HG03064 (cell line): Measurements from ENCODE around the gene SNX11.

Source experiments
- ATAC-seq: cut with Tn5 transposase; IDR thresholded peaks from one replicate; pipeline ENCODE4 v1.9.1; 2021; ENCODE audit warnings: low read depth; ENCODE audit not compliant: unreplicated experiment

SNX11 gene

GRCh38 chr17:48128400-48128799, 20.8 kb downstream of the SNX11 start:
- no peak for ATAC-seq

DNA sequence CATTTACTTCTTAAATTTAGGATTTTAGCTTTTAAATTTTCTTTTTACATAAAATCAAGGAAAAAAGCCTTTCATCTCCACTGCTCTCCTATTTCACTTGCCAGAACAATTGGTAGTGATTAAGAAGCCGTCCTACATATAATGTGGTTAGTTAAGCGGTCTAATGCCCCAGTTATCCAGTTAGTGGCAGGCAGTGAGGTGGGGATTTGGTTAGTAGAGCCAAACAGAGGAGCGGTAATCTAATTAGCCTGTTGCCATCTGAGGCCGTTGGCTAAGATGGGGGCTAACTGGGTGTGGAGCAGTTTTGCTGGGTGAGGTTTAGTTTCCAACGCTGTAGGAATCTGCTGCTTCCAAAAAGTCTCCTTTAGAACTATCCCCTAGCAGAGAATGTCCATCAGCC, 22.4 kb downstream of the SNX11 start:
- ATAC-seq = no peak

DNA sequence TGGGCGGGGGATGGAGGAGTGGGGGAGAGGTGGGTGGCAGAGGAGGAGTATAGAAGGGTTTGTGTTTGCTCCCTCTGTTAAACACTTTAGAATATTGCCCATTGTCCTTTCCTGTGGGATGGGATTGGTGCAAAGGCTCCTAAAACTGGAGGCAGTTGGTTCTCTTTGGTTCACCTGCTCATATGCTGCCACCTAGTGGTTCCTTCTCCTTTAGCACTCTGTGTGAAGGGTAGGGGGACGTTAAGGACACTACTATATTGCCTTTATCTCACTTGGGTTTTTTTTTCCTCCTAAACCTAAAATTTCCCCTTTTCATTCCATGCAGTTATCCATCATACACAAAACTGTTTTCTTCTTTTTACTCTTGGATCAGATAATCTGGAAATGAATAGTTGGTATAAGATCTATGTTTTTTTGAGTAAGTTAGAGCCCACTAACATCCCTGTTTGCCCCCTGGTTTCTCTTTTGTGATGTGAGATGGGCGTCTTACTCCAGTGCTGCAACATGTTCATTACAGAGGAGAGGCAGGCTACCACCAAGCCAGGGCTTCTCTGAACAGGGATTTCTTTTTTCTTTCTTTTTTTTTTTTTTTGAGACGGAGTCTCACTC, 23.8 kb downstream of the SNX11 start:
- ATAC-seq = no peak

DNA sequence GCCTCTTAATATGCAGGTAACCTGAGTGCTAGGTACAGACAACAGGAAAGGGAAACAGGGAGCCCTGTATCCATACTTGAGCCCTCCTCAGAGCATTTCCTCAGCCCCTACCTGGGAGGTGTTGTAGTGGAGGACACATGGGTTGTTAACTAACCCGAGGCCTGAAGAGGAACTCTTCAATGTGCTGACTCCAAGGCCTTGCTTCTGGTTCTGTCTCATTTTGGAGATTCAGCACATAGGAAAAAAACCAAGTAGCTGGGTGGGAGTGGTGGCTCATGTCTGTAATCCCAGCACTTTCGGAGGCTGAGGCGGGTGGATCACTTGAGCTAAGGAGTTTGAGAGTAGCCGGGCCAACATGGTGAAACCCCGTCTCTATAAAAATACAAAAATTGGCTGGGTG, 24.8 kb downstream of the SNX11 start:
- no peak for ATAC-seq

DNA sequence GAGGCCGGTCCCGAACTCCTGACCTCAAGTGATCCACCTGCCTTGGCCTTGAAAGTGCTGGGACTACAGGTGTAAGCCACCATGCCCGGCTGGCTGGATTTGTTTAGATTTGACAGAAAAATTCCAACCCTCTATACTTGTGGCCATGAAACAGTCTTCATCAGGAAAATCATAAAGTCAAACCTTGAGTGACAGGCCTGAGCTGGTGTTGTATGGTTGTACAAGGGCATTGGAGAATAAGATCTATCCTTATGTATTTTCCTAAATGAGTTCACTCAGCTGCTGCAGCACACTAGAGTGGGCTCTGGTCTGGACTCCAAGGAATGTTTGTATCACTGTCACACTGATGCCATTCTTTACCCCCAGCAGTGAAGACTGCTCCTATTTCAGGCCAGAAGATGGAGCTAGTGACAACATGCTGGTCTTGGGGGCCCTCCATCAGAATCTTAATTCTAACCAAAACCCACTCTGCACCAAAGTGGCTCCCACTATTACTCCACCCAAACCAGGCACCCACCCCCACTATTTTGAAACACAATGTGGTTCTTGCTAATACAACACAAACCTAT, 27.4 kb downstream of the SNX11 start:
- no peak for ATAC-seq

GRCh38 chr17:48137656-48138055, 30.1 kb downstream of the SNX11 start:
- ATAC-seq = no peak

DNA sequence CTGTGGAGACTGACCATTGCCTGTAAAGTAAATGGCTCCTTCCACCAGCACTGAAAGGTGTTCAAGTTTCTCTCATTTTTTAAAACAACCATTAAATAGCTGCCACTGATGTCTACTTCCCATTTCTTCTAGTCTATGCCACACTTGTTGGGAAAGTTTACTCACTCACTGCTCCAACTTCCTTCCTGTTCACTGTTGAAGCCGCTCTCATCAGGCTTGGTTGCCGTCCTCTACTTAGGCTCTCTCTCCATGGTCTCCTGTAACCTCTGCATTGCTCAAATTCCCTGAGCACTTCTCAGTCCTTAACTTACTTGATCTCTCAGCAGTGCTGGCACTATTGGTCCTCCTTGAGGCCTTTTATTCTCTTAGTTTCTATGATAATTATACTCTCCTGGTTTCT, 32.4 kb downstream of the SNX11 start:
- no peak for ATAC-seq

DNA sequence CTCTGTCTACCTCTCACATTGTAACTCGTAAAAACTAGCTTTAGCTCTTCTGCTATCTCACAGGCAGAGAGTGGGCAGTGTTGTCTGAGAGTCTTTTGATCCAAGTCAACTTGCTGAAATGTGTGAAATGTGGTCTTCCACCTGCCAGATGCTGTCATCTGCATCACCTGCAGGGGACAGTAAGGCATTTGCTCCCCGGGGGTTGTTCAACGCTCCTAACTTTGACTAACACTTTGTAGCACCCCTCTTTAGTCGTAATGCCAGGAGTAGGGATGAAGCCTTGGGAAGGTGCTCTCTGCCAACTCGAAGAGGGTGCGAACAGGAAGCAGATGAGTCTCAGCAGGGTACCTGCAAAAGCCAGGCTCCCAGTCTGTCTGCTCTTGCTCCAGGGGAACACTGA, 36.1 kb downstream of the SNX11 start:
- no peak for ATAC-seq

GRCh38 chr17:48144231-48144630, 36.7 kb downstream of the SNX11 start:
- no peak for ATAC-seq

DNA sequence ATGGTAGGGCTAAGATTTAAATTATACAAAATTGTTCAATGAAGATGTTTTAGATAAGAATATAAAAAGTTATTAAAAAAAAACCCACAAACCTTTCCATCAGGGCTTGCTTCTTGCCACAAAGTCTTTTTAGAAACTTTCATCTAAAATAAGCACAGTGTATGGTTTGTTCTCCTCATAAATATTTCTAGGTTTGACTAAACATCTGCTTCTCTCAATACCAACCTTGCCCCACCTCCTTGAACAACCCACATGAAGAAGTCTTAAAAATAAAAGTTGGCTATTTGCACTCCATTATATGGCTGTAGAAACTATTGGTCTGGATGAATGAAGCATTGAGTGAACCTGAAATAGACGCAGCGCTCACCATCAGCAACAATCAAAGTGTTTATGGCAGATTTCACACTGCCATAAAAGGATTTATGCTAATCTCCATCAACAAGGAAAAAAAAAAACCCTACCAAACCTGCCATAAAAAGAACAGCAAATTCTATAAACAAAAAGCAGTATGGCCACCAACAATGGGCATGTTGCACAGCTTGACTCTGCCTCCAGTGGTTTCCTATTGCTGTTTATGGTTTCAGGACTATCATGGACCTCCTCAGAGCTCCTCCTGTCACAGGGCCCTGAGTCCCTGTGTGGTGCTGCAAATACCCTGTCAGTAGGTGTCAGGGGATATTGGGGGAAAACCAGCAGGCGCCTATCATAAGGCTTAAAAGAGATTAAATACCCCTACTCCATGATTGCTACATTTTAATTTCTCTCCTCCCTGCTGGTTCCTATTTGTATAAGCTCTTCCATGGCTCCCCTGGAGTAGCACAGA, 37.6 kb downstream of the SNX11 start:
- ATAC-seq = no peak

GRCh38 chr17:48148029-48148770, 40.6 kb downstream of the SNX11 start:
- no peak for ATAC-seq

DNA sequence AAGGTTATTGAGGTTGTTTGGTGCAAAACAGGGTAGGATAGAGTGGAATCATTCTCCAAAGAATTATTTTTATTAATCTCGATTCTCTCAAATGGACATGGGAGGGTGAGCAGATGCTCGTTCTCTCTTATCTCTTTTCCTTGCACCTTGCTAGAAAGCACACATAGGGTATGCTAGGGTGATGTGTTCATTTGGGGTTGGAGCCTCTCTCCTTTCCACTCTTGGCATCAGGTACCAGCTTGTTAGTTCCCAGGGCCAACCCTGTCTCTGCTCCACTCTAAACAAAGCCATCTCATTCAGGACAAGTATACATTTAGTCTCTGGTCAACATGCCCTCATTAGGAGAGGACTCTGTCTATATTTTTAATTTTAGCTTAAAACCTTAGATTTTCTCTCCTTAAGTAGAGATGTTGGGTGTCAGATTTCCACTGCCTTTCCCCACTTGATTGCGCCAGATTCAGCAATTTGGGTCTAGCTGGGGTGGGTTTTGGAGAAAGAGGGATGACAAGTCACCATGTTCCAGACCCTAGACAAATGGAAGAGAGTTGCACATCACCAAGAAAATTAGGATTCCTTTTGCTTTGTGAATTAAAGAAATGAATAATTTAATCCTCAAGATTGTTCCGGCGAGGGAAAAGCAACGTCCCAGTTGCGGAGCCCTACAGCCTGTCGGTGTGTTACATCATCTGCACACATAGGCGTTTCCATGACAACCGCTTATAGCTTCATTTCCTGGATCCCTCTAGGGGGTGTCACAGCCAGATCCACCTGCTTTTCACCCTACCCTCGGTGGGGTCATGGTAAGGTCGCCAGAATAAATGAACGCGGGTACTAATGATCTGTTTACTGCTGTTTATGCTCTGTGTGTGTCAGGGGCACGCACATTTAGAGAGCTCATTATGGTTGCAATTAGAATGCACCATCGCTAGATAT, 41.6 kb downstream of the SNX11 start:
- ATAC-seq = no peak

GRCh38 chr17:48149787-48150463, 42.4 kb downstream of the SNX11 start:
- ATAC-seq = no peak

DNA sequence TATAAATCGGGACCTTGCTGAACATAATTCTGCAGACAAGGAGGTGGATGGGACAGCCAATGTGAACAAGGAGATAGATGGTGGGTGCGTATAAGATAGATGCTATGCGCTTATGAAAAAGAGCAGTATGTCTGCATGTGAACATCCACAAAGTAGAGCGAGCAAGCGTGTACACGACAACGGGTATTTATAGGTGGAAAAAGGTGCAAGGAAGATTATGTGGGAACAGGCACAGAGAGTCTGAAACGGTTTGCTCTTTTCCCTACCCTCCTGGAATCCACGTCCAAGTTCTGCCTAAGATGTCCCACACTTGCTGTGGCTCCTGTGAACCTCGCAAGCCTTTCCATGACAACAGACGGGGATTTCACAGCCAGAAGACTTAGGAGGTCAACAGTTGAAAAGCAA, 43.0 kb downstream of the SNX11 start:
- ATAC-seq = no peak

- no peak for ATAC-seq
Measured at GRCh38 chr17:48151220-48151619, 43.7 kb downstream of the SNX11 start.

DNA sequence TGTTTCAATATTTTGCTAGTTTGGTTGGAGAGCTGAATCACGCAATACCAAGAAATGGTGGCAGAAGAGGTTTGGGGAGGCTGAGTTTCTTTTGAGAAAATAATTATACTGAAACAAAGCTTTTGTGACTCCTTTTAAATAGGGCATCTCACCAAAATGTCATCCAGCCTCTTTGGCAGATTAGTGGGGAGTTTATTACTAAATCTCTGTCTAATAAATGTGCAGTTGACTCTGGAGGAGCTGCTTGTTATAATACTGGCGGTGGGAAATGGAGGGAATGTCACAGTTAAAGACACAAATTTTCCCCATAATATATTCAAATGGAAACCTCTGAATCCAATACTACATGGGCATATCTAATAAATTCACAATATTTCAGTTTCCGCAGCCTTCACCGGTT, 44.7 kb downstream of the SNX11 start:
- ATAC-seq = no peak

GRCh38 chr17:48153691-48154358, 46.3 kb downstream of the SNX11 start:
- no peak for ATAC-seq

DNA sequence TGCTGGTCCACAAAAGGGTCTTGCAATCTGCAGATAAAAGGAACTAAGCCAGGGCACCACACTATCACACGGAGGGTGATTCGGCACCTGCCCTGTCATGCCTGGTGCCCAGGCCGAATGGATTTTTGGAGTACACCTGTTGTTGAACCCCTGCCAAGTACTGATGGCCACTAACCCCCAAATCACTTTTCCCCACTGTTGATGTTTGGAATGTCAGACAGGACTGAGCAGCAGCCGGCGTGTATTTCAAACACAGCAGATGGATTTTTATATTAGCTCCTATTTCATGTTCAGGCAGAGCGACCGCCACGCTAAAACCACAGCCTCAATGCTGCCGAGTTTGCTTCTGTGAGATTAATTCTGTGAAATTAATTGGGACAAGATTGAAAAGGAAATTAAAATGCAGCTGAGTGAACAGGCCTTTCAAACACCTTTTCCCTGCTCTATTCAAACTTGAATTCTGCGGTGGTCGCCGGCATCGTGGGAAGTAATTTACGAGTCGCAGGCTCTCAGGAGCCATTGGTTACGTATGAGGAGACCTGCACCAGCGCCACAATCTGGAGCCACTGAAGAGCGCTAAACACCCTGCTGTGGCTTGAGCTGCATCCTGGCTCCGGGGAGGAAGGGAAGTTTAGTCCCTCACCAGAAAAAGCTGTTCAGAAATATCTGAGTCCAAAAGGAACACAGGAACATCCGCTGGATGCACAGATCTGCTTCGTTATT, 48.5 kb downstream of the SNX11 start:
- ATAC-seq = no peak

- no peak for ATAC-seq
Measured at GRCh38 chr17:48159232-48159631, 51.7 kb downstream of the SNX11 start.
